GM23338 (cell line): ENCODE measurements around the gene KRT2. TPM values are rescaled to one million over a fixed set of nuclear protein-coding genes. Genes with fewer than 3 reads are reported as not detected.

Source experiments
- ATAC-seq: fragments of 200-7000 bp; cut with Tn5 transposase; 3 replicates; pipeline ENCODE4 v1.9.1; 2020
- DNase-seq: peaks from one replicate; pipeline ENCODE4 v3.0.0-alpha.2; 2015; ENCODE audit warnings: low spot score
- H2AFZ ChIP-seq: fragments of 200-600 bp; sonication (generic); 2 replicates; pipeline ENCODE4 v1.8.0; 2016; ENCODE audit warnings: antibody characterized with exemption, mild to moderate bottlenecking, moderate library complexity
- H3F3A ChIP-seq: fragments of 200-600 bp; sonication (generic); replicated peaks from 2 replicates; pipeline ENCODE4 v1.8.0; 2017; ENCODE audit warnings: antibody characterized with exemption, mixed run types, low read depth
- H3K27ac ChIP-seq: fragments of 200-600 bp; sonication (generic); 2 replicates; pipeline ENCODE4 v1.6.1; 2016; ENCODE audit warnings: low read depth
- H3K27me3 ChIP-seq: fragments of 200-600 bp; sonication (generic); 2 replicates; pipeline ENCODE4 v1.8.0; 2016; ENCODE audit warnings: mild to moderate bottlenecking, mixed run types, moderate library complexity; ENCODE audit not compliant: insufficient read depth
- H3K36me3 ChIP-seq: fragments of 200-600 bp; sonication (generic); 2 replicates; pipeline ENCODE4 v1.8.0; 2016; ENCODE audit warnings: mild to moderate bottlenecking; ENCODE audit not compliant: insufficient read depth
- H3K4me1 ChIP-seq: fragments of 200-600 bp; sonication (generic); 2 replicates; pipeline ENCODE4 v1.8.0; 2016; ENCODE audit warnings: mild to moderate bottlenecking, moderate library complexity; ENCODE audit not compliant: insufficient read depth
- H3K4me2 ChIP-seq: fragments of 200-600 bp; sonication (generic); 2 replicates; pipeline ENCODE4 v1.7.1; 2017; ENCODE audit warnings: mixed run types
- H3K4me3 ChIP-seq: fragments of 200-600 bp; sonication (generic); 2 replicates; pipeline ENCODE4 v1.6.1; 2016; ENCODE audit warnings: mixed run types
- H3K79me2 ChIP-seq: fragments of 200-600 bp; sonication (generic); replicated peaks from 2 replicates; pipeline ENCODE4 v1.8.0; 2017; ENCODE audit warnings: mild to moderate bottlenecking; ENCODE audit not compliant: insufficient read depth
- H3K9me2 ChIP-seq: fragments of 200-600 bp; sonication (generic); 2 replicates; pipeline ENCODE4 v1.8.0; 2017; ENCODE audit not compliant: insufficient read depth
- H4K20me1 ChIP-seq: fragments of 200-600 bp; sonication (generic); replicated peaks from 2 replicates; pipeline ENCODE4 v1.8.0; 2017; ENCODE audit warnings: mild to moderate bottlenecking; ENCODE audit not compliant: insufficient read depth
- H3K27ac Mint-ChIP-seq: 2 replicates; pipeline ENCODE4 v1.8.0; 2020; ENCODE audit warnings: inconsistent platforms, mild to moderate bottlenecking, moderate library complexity, mixed read lengths
- H3K27me3 Mint-ChIP-seq: 3 replicates; pipeline ENCODE4 v1.8.0; 2022; ENCODE audit warnings: low read depth, mild to moderate bottlenecking, moderate library complexity, mixed read lengths, inconsistent platforms; ENCODE audit not compliant: insufficient read depth, poor library complexity
- H3K36me3 Mint-ChIP-seq: 3 replicates; pipeline ENCODE4 v1.8.0; 2021; ENCODE audit warnings: low read depth, mild to moderate bottlenecking, inconsistent platforms, moderate library complexity, mixed read lengths
- H3K4me1 Mint-ChIP-seq: 3 replicates; pipeline ENCODE4 v1.8.0; 2020; ENCODE audit warnings: mild to moderate bottlenecking, inconsistent platforms, mixed read lengths
- H3K4me3 Mint-ChIP-seq: 3 replicates; pipeline ENCODE4 v1.8.0; 2021; ENCODE audit warnings: moderate library complexity, mild to moderate bottlenecking, inconsistent platforms, mixed read lengths
- H3K9me3 Mint-ChIP-seq: 3 replicates; pipeline ENCODE4 v1.8.0; 2020; ENCODE audit warnings: moderate library complexity, mild to moderate bottlenecking, inconsistent platforms, mixed read lengths
- ETS1 ChIP-seq: IDR thresholded peaks from 2 replicates; pipeline ENCODE4 v1.6.1; 2016; ENCODE audit warnings: antibody characterized with exemption
- EZH2 ChIP-seq: fragments of 200-600 bp; sonication (generic); IDR thresholded peaks from one replicate; pipeline ENCODE4 v1.8.0; 2017; ENCODE audit warnings: antibody characterized with exemption, mild to moderate bottlenecking, low read depth; ENCODE audit not compliant: unreplicated experiment
- NANOG ChIP-seq: IDR thresholded peaks from 2 replicates; pipeline ENCODE4 v1.6.1; 2016; ENCODE audit warnings: antibody characterized with exemption, borderline replicate concordance
- POLR2AphosphoS5 ChIP-seq: IDR thresholded peaks from 2 replicates; pipeline ENCODE4 v1.6.1; 2016; ENCODE audit warnings: antibody characterized with exemption, low read depth
- long read RNA-seq: library from polyadenylated mRNA; unstranded; transcript quantifications from one replicate; pipeline ENCODE4 v2.0.0, GENCODE V29; 2020; ENCODE audit not compliant: unreplicated experiment
- polyA plus RNA-seq: library from polyadenylated mRNA; unstranded; fragments of >200 nt; fragmentation: Nextera tagmentation; extraction: Ambion mirVana; gene quantifications from 2 replicates; pipeline ENCODE4 v1.2.1, GENCODE V29; 2016
- total RNA-seq: library from RNA; depleted of rRNA; stranded (reverse); fragments of >200 nt; shearing (Covaris generic); gene quantifications from 2 replicates; pipeline ENCODE4 v1.2.3, GENCODE V29; 2014; rRNA removed
- TF ChIP-seq, protein P1 (sequence below): fragments of 250-450 bp; sonication (Bioruptor Pico); IDR thresholded peaks from 2 replicates; pipeline ENCODE4 v1.5.0; 2020; ENCODE audit warnings: mild to moderate bottlenecking, moderate library complexity

The KRT2 gene
- total RNA-seq = not detected in 2 replicates
- polyA plus RNA-seq = not detected in 2 replicates
- long read RNA-seq = 0 reads

GRCh38 chr12:52651726-52652261, at the start of gene KRT2:
Gene KRT2 (minus strand): TSS chr12:52652211. CDS start chr12:52652142, 69 bp downstream.
- H3K4me3 ChIP-seq = no peak within 1 kb of the TSS
- H3K27me3 ChIP-seq = no peaks in the 10 kb centered on the region
- H4K20me1 ChIP-seq = no peaks in the 10 kb centered on the region
- Mint-ChIP-seq H3K27me3 (peaks cover 11% of the 10 kb centered on the region), H3K36me3 (no peaks in the 10 kb centered on the region), H3K4me3 (no peak within 1 kb of the TSS), H3K4me1 (no peaks in the 10 kb centered on the region), H3K9me3 (peaks cover 10% of the 10 kb centered on the region; the same call in 2 of the 3 replicates), H3K27ac (no peak within 1 kb of the TSS)
- DNase-seq (no peak), ATAC-seq (no peak)
- no peaks in the 10 kb centered on the region for H3K79me2 ChIP-seq
- 0 out of 2 replicates have a peak, but pooled peaks cover 4% of the 10 kb centered on the region for H3K9me2 ChIP-seq
- H3K4me2 ChIP-seq = no peak within 1 kb of the TSS
- H2AFZ ChIP-seq = no peak within 1 kb of the TSS
- no peak within 1 kb of the TSS for H3K27ac ChIP-seq
- no peaks in the 10 kb centered on the region for H3K4me1 ChIP-seq
- no peaks in the 10 kb centered on the region for H3F3A ChIP-seq
- H3K36me3 ChIP-seq = no peaks in the 10 kb centered on the region
- TF ChIP-seq ETS1 (no peak), POLR2AphosphoS5 (no peak), EZH2 (no peak), NANOG (no peak)
- TF ChIP-seq, protein P1, sequence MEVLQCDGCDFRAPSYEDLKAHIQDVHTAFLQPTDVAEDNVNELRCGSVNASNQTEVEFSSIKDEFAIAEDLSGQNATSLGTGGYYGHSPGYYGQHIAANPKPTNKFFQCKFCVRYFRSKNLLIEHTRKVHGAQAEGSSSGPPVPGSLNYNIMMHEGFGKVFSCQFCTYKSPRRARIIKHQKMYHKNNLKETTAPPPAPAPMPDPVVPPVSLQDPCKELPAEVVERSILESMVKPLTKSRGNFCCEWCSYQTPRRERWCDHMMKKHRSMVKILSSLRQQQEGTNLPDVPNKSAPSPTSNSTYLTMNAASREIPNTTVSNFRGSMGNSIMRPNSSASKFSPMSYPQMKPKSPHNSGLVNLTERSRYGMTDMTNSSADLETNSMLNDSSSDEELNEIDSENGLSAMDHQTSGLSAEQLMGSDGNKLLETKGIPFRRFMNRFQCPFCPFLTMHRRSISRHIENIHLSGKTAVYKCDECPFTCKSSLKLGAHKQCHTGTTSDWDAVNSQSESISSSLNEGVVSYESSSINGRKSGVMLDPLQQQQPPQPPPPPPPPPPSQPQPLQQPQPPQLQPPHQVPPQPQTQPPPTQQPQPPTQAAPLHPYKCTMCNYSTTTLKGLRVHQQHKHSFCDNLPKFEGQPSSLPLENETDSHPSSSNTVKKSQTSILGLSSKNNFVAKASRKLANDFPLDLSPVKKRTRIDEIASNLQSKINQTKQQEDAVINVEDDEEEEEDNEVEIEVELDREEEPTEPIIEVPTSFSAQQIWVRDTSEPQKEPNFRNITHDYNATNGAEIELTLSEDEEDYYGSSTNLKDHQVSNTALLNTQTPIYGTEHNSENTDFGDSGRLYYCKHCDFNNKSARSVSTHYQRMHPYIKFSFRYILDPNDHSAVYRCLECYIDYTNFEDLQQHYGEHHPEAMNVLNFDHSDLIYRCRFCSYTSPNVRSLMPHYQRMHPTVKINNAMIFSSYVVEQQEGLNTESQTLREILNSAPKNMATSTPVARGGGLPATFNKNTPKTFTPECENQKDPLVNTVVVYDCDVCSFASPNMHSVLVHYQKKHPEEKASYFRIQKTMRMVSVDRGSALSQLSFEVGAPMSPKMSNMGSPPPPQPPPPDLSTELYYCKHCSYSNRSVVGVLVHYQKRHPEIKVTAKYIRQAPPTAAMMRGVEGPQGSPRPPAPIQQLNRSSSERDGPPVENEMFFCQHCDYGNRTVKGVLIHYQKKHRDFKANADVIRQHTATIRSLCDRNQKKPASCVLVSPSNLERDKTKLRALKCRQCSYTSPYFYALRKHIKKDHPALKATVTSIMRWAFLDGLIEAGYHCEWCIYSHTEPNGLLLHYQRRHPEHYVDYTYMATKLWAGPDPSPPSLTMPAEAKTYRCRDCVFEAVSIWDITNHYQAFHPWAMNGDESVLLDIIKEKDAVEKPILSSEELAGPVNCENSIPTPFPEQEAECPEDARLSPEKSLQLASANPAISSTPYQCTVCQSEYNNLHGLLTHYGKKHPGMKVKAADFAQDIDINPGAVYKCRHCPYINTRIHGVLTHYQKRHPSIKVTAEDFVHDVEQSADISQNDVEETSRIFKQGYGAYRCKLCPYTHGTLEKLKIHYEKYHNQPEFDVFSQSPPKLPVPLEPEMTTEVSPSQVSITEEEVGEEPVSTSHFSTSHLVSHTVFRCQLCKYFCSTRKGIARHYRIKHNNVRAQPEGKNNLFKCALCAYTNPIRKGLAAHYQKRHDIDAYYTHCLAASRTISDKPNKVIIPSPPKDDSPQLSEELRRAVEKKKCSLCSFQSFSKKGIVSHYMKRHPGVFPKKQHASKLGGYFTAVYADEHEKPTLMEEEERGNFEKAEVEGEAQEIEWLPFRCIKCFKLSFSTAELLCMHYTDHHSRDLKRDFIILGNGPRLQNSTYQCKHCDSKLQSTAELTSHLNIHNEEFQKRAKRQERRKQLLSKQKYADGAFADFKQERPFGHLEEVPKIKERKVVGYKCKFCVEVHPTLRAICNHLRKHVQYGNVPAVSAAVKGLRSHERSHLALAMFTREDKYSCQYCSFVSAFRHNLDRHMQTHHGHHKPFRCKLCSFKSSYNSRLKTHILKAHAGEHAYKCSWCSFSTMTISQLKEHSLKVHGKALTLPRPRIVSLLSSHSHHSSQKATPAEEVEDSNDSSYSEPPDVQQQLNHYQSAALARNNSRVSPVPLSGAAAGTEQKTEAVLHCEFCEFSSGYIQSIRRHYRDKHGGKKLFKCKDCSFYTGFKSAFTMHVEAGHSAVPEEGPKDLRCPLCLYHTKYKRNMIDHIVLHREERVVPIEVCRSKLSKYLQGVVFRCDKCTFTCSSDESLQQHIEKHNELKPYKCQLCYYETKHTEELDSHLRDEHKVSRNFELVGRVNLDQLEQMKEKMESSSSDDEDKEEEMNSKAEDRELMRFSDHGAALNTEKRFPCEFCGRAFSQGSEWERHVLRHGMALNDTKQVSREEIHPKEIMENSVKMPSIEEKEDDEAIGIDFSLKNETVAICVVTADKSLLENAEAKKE (CRISPR knock-in tag) = no peak
